Heart left ventricle (tissue), 16 donors: ENCODE results near the gene PAEP. TPM values are rescaled to one million over a fixed set of nuclear protein-coding genes. Genes with fewer than 3 reads are reported as not detected.

Experiments
- ATAC-seq, 4 donors: fragments of 200-7000 bp; cut with Tn5 transposase; one replicate each; pipeline ENCODE4 v1.9.1; 2020 to 2022; ENCODE audit warnings: moderate library complexity in 4 of 4, mild to moderate bottlenecking in 3 of 4, moderate number of reproducible peaks in 1 of 4
- DNase-seq, 5 donors: peaks; one replicate each; pipeline ENCODE4 v3.0.0-alpha.2; 2020
- H3K27ac ChIP-seq, 12 donors: fragments of 200-600 bp; sonication (generic) in 4 of 12; one replicate each; pipeline versions ENCODE4 v1.5.0 to v1.8.0; 2016 to 2022; ENCODE audit warnings: mild to moderate bottlenecking in 2 of 12
- H3K27me3 ChIP-seq, 9 donors: fragments of 200-600 bp; sonication (generic) in 2 of 9; one replicate each; pipeline versions ENCODE4 v1.5.1 to v1.8.0; 2016 to 2022; ENCODE audit warnings: mild to moderate bottlenecking in 3 of 9
- H3K36me3 ChIP-seq, 9 donors: fragments of 200-600 bp; sonication (generic) in 2 of 9; one replicate each; pipeline versions ENCODE4 v1.5.0 to v1.8.0; 2018 to 2022; ENCODE audit warnings: mild to moderate bottlenecking in 2 of 9
- H3K4me1 ChIP-seq, 12 donors: fragments of 200-600 bp; sonication (generic) in 4 of 12; one replicate each; pipeline versions ENCODE4 v1.5.0 to v1.8.0; 2016 to 2022; ENCODE audit warnings: mild to moderate bottlenecking in 3 of 12
- H3K4me3 ChIP-seq, 12 donors: fragments of 200-600 bp; sonication (generic) in 4 of 12; one replicate each; pipeline versions ENCODE4 v1.5.0 to v1.8.0; 2017 to 2022; ENCODE audit warnings: mild to moderate bottlenecking in 9 of 12, moderate library complexity in 4 of 12
- H3K9me3 ChIP-seq, 12 donors: fragments of 200-600 bp; sonication (generic) in 4 of 12; one replicate each; pipeline versions ENCODE4 v1.5.0 to v1.8.0; 2016 to 2022; ENCODE audit warnings: mild to moderate bottlenecking in 1 of 12
- CTCF ChIP-seq, 12 donors: fragments of 200-600 bp; sonication (generic) in 4 of 12; IDR thresholded peaks; one replicate each; pipeline versions ENCODE4 v1.5.0 to v1.8.0; 2018 to 2022; ENCODE audit warnings: antibody characterized with exemption in 12 of 12, mild to moderate bottlenecking in 5 of 12
- POLR2A ChIP-seq, 2 donors: fragments of 450-650 bp; IDR thresholded peaks; one replicate each; pipeline ENCODE4 v1.6.1; 2017; ENCODE audit warnings: antibody characterized with exemption in 2 of 2, mild to moderate bottlenecking in 2 of 2, moderate library complexity in 2 of 2
- WGBS, 4 donors: extraction: QIAGEN DNeasy Blood & Tissue Kit in 2 of 4; methylation state at CpG; one replicate each; pipeline versions ENCODE4 v1.1.5 to v1.1.7; 2013 to 2018; 5-methylcytosine and 5-hydroxymethylcytosine counted together
- intact Hi-C, 10 donors: fragments of 100-400 bp; cut with DNase I; formaldehyde crosslinking; loops; one replicate each; pipeline versions ENCODE4 v1.11.1 to v1.14.2; 2022
- polyA plus RNA-seq, 2 donors: library from polyadenylated mRNA; stranded (reverse); fragments of 200-250 nt; gene quantifications; one replicate each; pipeline ENCODE4 v1.2.3, GENCODE V29; 2013
- total RNA-seq, 9 donors: library from RNA; depleted of rRNA in 2 of 9; stranded (reverse); fragments of >200 nt in 2 of 9; fragmentation: NEBNext Ultra II Directional in 3 of 9; extraction: Animal tissue kit (Norgen Biotek cat#: 25700) in 3 of 9; gene quantifications; one replicate each; pipeline versions ENCODE4 v1.1.0 to v1.2.4, GENCODE V29; 2016 to 2023
- donor health status: ischemic (EF 13 %, LVEDD 7.1; RV severe dilation, severe dysfunction).
- donor health status: healthy with polysubstance abuse.
- donor health status: DM: no; HTN: yes; CAD: no.
- donor health status: DM: no; HTN: no; CAD: no.
- donor health status: ischemic (EF 25% LVEDD 6.9; RV normal size, moderate dysfunction).
- donor health status: ischemic (EF 25% LVEDD 5.7; RV mildly dilated, moderate dysfunction).
- donor health status: healthy.
- donor health status: DM: yes; HTN: yes; CAD: no.
- donor health status: ischemic (EF 35%, LVEDD 5.7; RV mildly dilated, moderate dysfunction).
- donor health status: nonischemic (EF 11% LVEDD 7.7; RV severe dilation, severe dysfunction).
- donor health status: DM: yes; HTN: yes; CAD: no.
- donor health status: PGD.
- donor health status: ischemic (EF 29% LVEDD 5.4; RV normal size, mild dysfunction).
- donor health status: nonischemic (EF 23%, LVEDD 6.1; RV moderate dilation, normal function).

The PAEP gene
- total and polyA plus RNA-seq, 11 donors = not detected

GRCh38 chr9:135566552-135566951, 5.0 kb downstream of the PAEP start:
- Histone ChIP-seq H3K4me3 (no peak overlapping the region), H3K36me3 (no peaks in the 10 kb centered on the region), H3K27ac (no peak overlapping the region), H3K4me1 (no peaks in the 10 kb centered on the region), H3K9me3 (peaks cover 0 to 19% (median 6%) of the 10 kb centered on the region in 12 donors), H3K27me3 (peaks cover 0 to 23% (median 0%) of the 10 kb centered on the region in 9 donors)
- intact Hi-C loops = no loop called here
- TF ChIP-seq CTCF (IDR thresholded peaks at IDR 0.05) (no peak), POLR2A (IDR thresholded peaks at IDR 0.05) (no peak)
- ATAC-seq = no peak
- no peak for DNase-seq
- 59 to 65% (median 64%) methylated on average over 10 of the region's 10 CpGs for WGBS, 4 donors

GRCh38 chr9:135567311-135567710, 5.8 kb downstream of the PAEP start:
- no peak overlapping the region for H3K27ac ChIP-seq
- H3K4me1 ChIP-seq = no peaks in the 10 kb centered on the region
- intact Hi-C loops = no loop called here
- no peak for DNase-seq
- no peak overlapping the region for H3K4me3 ChIP-seq
- ATAC-seq = no peak
- H3K36me3 ChIP-seq = no peaks in the 10 kb centered on the region
- 56 to 65% (median 63%) methylated on average over 9 of the region's 9 CpGs for WGBS, 4 donors
- peaks cover 0 to 17% (median 6%) of the 10 kb centered on the region in 12 donors for H3K9me3 ChIP-seq
- TF ChIP-seq CTCF (IDR thresholded peaks at IDR 0.05) (no peak), POLR2A (IDR thresholded peaks at IDR 0.05) (no peak)
- H3K27me3 ChIP-seq = peaks cover 0 to 22% (median 0%) of the 10 kb centered on the region in 9 donors

GRCh38 chr9:135568026-135568425, 6.5 kb downstream of the PAEP start:
- 90 to 97% (median 93%) methylated on average over 6 of the region's 6 CpGs for WGBS, 4 donors
- H3K9me3 ChIP-seq = peaks cover 0 to 17% (median 6%) of the 10 kb centered on the region in 12 donors
- peaks cover 0 to 22% (median 0%) of the 10 kb centered on the region in 9 donors for H3K27me3 ChIP-seq
- no peak for TF ChIP-seq CTCF (IDR thresholded peaks at IDR 0.05)
- no peak for TF ChIP-seq POLR2A (IDR thresholded peaks at IDR 0.05)
- intact Hi-C loops = no loop called here
- no peak for DNase-seq
- no peaks in the 10 kb centered on the region for H3K36me3 ChIP-seq
- H3K4me1 ChIP-seq = no peaks in the 10 kb centered on the region
- no peak overlapping the region for H3K4me3 ChIP-seq
- no peak for ATAC-seq
- H3K27ac ChIP-seq = no peak overlapping the region

- no peak for DNase-seq
- no peak overlapping the region for H3K4me3 ChIP-seq
- H3K27ac ChIP-seq = no peak overlapping the region
- H3K4me1 ChIP-seq = no peaks in the 10 kb centered on the region
- H3K27me3 ChIP-seq = peaks cover 0 to 18% (median 0%) of the 10 kb centered on the region in 9 donors
- H3K36me3 ChIP-seq = no peaks in the 10 kb centered on the region
- intact Hi-C loops = no loop called here
- ATAC-seq = no peak
- TF ChIP-seq POLR2A (IDR thresholded peaks at IDR 0.05) = no peak
- TF ChIP-seq CTCF (IDR thresholded peaks at IDR 0.05) = no peak
- peaks cover 0 to 17% (median 6%) of the 10 kb centered on the region in 12 donors for H3K9me3 ChIP-seq
- 36 to 51% (median 44%) methylated on average over 3 of the region's 3 CpGs for WGBS, 4 donors
These were observed 8.9 kb downstream of the PAEP start for GRCh38 chr9:135570456-135570855.
